Measurements from ENCODE around the gene TEP1. TPM values are rescaled to one million over a fixed set of nuclear protein-coding genes. Genes with fewer than 3 reads are reported as not detected.
A peak's percentile ranks its signal among the peaks of the same experiment; 100 is the strongest.

The TEP1 gene
- total RNA-seq, 1 experiment from 2014 or later, result 15.8 TPM

GRCh38 chr14:20458031-20458789 is 44.9 kb upstream of the TEP1 start:
- peaks cover 18 to 26% of the 10 kb centered on the region in 2 experiments for H3K4me1 Mint-ChIP-seq
- TF ChIP-seq CTCF (conservative IDR thresholded peaks at IDR 0.05), result no peak

More at GRCh38 chr14:20458031-20458789, 44.9 kb upstream of the TEP1 start:
- H3T11ph ChIP-seq (ENCODE audit: low read length), result no peak overlapping the region
- peaks cover 0 to 24% (median 18%) of the 10 kb centered on the region in 3 experiments for H3K36me3 Mint-ChIP-seq (ENCODE audit: insufficient read depth in 1 of 3, low read depth in 3 of 3)
- no peaks in the 10 kb centered on the region for H3K9me3 ChIP-seq (ENCODE audit: control insufficient read depth, low read depth, low read length)
- no peak overlapping the region for H2BK5ac ChIP-seq (ENCODE audit: insufficient read length, low read length)
- H3K23me2 ChIP-seq (ENCODE audit: insufficient read length, low read depth, low read length, poor library complexity, severe bottlenecking), result peaks cover 10% of the 10 kb centered on the region
- H3K56ac ChIP-seq (ENCODE audit: insufficient read length, low read depth, low read length), result no peak overlapping the region
- H3K27ac ChIP-seq (ENCODE audit: insufficient read length, low read depth, low read length), result no peak overlapping the region
- no peak overlapping the region for H2BK20ac ChIP-seq (ENCODE audit: low read depth, low read length, poor library complexity, severe bottlenecking)
- H2BK12ac ChIP-seq (ENCODE audit: insufficient read length, low read depth, low read length), result no peak overlapping the region
- H3K4me2 ChIP-seq (ENCODE audit: insufficient read depth, insufficient read length, low read length), result no peak overlapping the region
- no peaks in the 10 kb centered on the region for H3K27me3 ChIP-seq (ENCODE audit: insufficient read depth, low read length)
- peaks cover 13% of the 10 kb centered on the region; the same call in 1 of the 2 replicates for H3K79me2 ChIP-seq (ENCODE audit: insufficient read depth, low read length)
- no peak overlapping the region for H3K14ac ChIP-seq (ENCODE audit: insufficient read depth, low read length)
- whole genome bisulfite sequencing (ENCODE audit: extremely low coverage, insufficient read length, low lambda C conversion rate), result no CpG with 5 or more reads among the region's 8 CpGs
- H3K9me3 Mint-ChIP-seq, result peaks cover 4 to 5% of the 10 kb centered on the region in 2 experiments; a peak in 3 of 5 replicates
- H3K4me3 Mint-ChIP-seq, result peak overlapping the region in 1 of 2 experiments; percentile 36; a peak in 2 of 5 replicates
- no peaks in the 10 kb centered on the region for H3K27me3 Mint-ChIP-seq (ENCODE audit: low read depth)
- DNase-seq, result no peak
- H4K5ac ChIP-seq (ENCODE audit: insufficient read length, low read depth, low read length), result no peak overlapping the region
- H4K8ac ChIP-seq (replicated peaks; ENCODE audit: insufficient read length, low read depth, low read length), result no peak overlapping the region
- no peak overlapping the region for H2BK15ac ChIP-seq (ENCODE audit: low read depth, low read length)
- no peaks in the 10 kb centered on the region; the same call in 1 of the 2 replicates for H3K4me1 ChIP-seq (ENCODE audit: insufficient read depth, low read length)
- no peak overlapping the region for H3K4ac ChIP-seq (ENCODE audit: low read depth, low read length)
- no peak overlapping the region for H3K23ac ChIP-seq (ENCODE audit: insufficient read length, low read depth, low read length)
- no peak overlapping the region for H2BK120ac ChIP-seq (ENCODE audit: low read depth, low read length, poor library complexity, severe bottlenecking)
- no peaks in the 10 kb centered on the region for H4K20me1 ChIP-seq (ENCODE audit: control insufficient read depth, insufficient read depth, insufficient read length)
- no peak overlapping the region for H2AFZ ChIP-seq (ENCODE audit: low read length)
- H3K9ac ChIP-seq (ENCODE audit: extremely low read depth, insufficient read length, low read length), result no peak overlapping the region
- H4K91ac ChIP-seq (ENCODE audit: insufficient read length, low read depth, low read length), result no peak overlapping the region
- peak overlapping the region in 1 of 3 experiments; percentile 80; a peak in 1 of 7 replicates for H3K27ac Mint-ChIP-seq
- H3K18ac ChIP-seq (ENCODE audit: insufficient read length, low read depth, low read length), result no peak overlapping the region
- no peak overlapping the region for H2AK5ac ChIP-seq (ENCODE audit: insufficient read length, low read length)
- peaks cover 6% of the 10 kb centered on the region for H3K79me1 ChIP-seq (ENCODE audit: insufficient read depth, low read depth, low read length, poor library complexity, severe bottlenecking)
